GM10266 (cell line): ENCODE measurements around the gene CDC25C.

Experiments
- DNase-seq: peaks from one replicate; pipeline ENCODE4 v3.0.0; 2012; ENCODE audit errors: extremely low spot score
- CTCF ChIP-seq: IDR thresholded peaks from 2 replicates; pipeline ENCODE4 v1.5.1; 2012; ENCODE audit warnings: mild to moderate bottlenecking, low read depth; ENCODE audit not compliant: control insufficient read depth, insufficient read depth; ENCODE audit errors: missing control alignments

CDC25C gene

DNA sequence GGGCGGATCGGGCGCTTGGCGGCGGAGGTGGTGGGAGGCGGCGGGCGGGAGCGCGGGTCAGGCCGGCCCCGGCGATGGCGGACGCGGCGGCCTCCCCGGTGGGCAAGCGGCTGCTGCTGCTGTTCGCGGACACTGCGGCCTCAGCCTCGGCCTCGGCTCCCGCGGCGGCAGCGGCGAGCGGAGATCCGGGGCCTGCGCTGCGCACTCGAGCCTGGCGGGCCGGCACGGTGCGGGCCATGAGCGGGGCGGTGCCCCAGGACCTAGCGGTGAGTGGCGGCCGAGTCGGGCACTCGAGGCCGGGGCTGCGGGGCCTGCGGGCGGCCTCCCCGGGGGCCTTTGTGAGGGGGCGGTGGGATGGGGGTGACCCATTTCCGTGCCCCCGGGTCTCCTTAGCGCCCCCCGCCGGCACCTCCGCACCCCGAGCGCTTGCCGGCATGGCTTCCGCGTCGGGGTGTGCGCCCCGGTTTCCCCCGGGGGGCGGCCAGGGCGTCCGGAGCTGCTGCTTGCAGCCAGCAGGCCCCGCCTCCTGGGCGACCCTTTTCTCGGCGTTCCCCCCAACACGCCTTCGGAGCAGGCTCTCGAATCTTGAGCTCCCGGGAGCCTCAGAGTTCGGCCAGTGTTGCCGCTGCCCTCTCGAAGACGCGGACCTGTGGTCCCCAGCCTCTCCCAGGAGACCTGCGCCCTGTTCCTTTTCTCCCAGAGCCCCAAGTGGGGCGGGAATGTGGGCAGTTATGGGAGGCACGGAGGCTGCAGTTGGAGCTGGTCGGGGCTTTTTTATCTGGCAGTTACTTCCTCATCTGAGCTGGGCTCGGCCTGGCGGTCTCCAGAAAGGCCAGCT is 21.3 kb upstream of the CDC25C start:
- peak; percentile 70 for TF ChIP-seq CTCF
- DNase-seq: peak; percentile 83

GRCh38 chr5:138352071-138352721 is 20.6 kb upstream of the CDC25C start, which contains the start of gene KDM3B:
KDM3B (plus strand) TSS chr5:138352685; CDS start chr5:138352796, 111 bp downstream.
- DNase-seq: peak; percentile 96
- peak; percentile 97 for TF ChIP-seq CTCF

DNA sequence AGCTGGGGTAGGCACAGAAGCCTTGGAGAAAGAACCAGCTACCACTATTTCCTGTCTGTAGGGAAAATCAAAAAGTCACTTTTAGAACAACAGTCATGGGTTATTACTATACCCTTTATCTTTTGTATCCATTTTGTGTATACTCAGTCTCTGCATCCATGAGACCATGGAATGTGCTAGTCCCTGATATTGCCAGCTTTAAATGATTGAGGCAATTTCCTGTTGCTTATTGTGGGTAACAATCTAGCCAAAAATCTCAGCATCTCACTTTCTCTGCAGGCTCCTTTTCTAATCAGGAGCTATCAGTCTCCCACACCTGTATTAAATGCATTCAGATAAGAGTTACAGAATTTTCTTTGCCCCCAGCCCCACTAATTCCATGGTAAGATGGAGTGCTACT is 19.9 kb upstream of the CDC25C start:
- no peak for DNase-seq
- no peak for TF ChIP-seq CTCF

DNA sequence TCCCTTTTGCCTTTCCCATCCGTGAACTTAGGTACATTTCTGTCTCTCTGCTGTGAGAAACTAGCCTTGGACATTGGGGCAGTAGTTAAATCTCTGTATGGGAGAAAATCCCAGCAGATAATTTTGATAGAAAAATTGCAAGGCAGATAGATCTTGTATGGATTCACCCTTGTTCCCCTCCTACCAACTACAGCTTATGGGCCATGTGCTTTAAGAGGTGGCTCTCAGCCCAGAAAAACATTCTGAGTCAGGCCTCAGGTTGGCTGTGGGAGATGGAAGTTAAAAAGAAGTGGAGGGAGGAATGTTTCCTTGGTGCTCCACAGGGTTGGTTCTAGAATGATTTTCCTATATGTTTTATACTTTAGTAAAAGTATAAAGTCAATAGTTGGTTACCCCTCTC is 19.5 kb upstream of the CDC25C start:
- TF ChIP-seq CTCF: no peak
- no peak for DNase-seq

DNA sequence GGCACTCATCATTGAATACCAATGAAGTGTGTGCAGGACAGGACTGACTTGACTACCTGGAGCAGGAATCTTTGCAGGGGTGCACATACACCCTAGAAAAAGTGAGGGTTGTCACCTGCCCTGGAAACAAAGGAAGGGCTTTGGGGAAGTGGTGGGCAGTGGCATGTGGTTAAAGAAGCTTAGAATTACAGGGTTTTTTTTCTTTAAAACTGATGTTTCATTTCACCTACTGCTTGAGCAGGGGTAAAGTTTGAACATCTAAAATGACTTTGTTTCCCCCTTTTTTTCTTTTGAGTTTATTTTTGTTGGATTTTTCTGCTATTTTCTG is 18.9 kb upstream of the CDC25C start:
- TF ChIP-seq CTCF: no peak
- DNase-seq: no peak

GRCh38 chr5:138349852-138350562 is 18.4 kb upstream of the CDC25C start:
- TF ChIP-seq CTCF: no peak
- DNase-seq: no peak

DNA sequence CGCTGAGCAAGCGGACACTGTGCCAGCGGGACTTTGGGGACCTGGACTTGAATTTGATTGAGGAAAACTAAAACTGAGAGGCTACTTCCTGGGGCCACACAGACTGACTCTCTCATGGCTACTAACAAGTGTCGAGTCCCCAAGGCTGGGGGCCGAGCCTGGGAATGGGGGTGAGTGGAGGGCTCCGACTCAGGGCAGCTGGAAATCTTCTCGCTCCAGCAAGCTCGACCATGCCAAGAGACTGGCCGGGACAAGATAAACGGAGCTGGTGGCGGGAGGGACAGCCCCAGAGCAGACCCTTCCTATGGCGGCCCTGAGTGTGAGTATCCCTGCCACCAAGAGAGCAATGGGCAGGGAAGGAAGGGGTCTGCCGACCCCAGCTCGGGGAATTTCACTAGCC is 15.3 kb upstream of the CDC25C start:
- DNase-seq: no peak
- no peak for TF ChIP-seq CTCF
